Neural cell (in vitro differentiated cells): ENCODE results near the gene SLCO3A1. TPM values are rescaled to one million over a fixed set of nuclear protein-coding genes. Genes with fewer than 3 reads are reported as not detected.

Experiments used
- H2AFZ ChIP-seq: fragments of 200-600, 300-800 bp; sonication (generic), shearing (Covaris generic); 2 replicates; pipeline ENCODE4 v1.6.0; 2014; ENCODE audit warnings: low read depth, mild to moderate bottlenecking, antibody characterized with exemption, low read length, moderate library complexity
- H3F3A ChIP-seq: fragments of 200-600 bp; shearing (Covaris generic); 2 replicates; pipeline ENCODE4 v1.6.1; 2016; ENCODE audit warnings: mild to moderate bottlenecking, moderate library complexity, mixed read lengths, antibody characterized with exemption, low read length; ENCODE audit not compliant: insufficient read depth, poor library complexity, severe bottlenecking
- H3K27ac ChIP-seq: fragments of 200-600, 300-800 bp; sonication (generic), shearing (Covaris generic); 2 replicates; pipeline ENCODE4 v1.5.1; 2014; ENCODE audit warnings: mild to moderate bottlenecking, low read length, moderate library complexity
- H3K27me3 ChIP-seq: fragments of 300-800, 200-600 bp; sonication (generic), shearing (Covaris generic); 2 replicates; pipeline ENCODE4 v1.6.0; 2014; ENCODE audit warnings: mild to moderate bottlenecking, low read depth, low read length, moderate library complexity; ENCODE audit not compliant: insufficient read depth
- H3K36me3 ChIP-seq: fragments of 300-800, 200-600 bp; sonication (generic), shearing (Covaris generic); 2 replicates; pipeline ENCODE4 v1.5.1; 2014; ENCODE audit warnings: mild to moderate bottlenecking, antibody characterized with exemption, low read length, moderate library complexity; ENCODE audit not compliant: insufficient read depth
- H3K4me2 ChIP-seq: fragments of 300-800, 200-600 bp; sonication (generic), shearing (Covaris generic); 2 replicates; pipeline ENCODE4 v1.6.0; 2014; ENCODE audit warnings: mild to moderate bottlenecking, low read length
- H3K4me3 ChIP-seq: fragments of 300-800, 200-600 bp; sonication (generic), shearing (Covaris generic); 2 replicates; pipeline ENCODE4 v1.5.1; 2014; ENCODE audit warnings: mild to moderate bottlenecking, low read length, moderate library complexity
- H3K79me2 ChIP-seq: fragments of 200-600 bp; shearing (Covaris generic); replicated peaks from 2 replicates; pipeline ENCODE4 v1.6.0; 2014; ENCODE audit warnings: mild to moderate bottlenecking, low read length, moderate library complexity; ENCODE audit not compliant: insufficient read depth
- H3K9ac ChIP-seq: fragments of 300-800, 200-600 bp; sonication (generic), shearing (Covaris generic); 2 replicates; pipeline ENCODE4 v1.6.1; 2016; ENCODE audit warnings: mild to moderate bottlenecking, low read length, mixed read lengths
- H3K9me2 ChIP-seq: fragments of 200-600 bp; shearing (Covaris generic); 2 replicates; pipeline ENCODE4 v1.6.1; 2016; ENCODE audit warnings: mild to moderate bottlenecking, low read length, mixed read lengths; ENCODE audit not compliant: insufficient read depth
- H3K9me3 ChIP-seq: fragments of 200-600, 300-800 bp; sonication (generic), shearing (Covaris generic); 2 replicates; pipeline ENCODE4 v1.6.1; 2016; ENCODE audit warnings: mild to moderate bottlenecking, mixed run types, low read length, moderate library complexity, mixed read lengths
- H4K20me1 ChIP-seq: fragments of 200-600 bp; shearing (Covaris generic); 2 replicates; pipeline ENCODE4 v1.6.1; 2016; ENCODE audit warnings: mild to moderate bottlenecking, mixed run types; ENCODE audit not compliant: insufficient read depth
- CTCF ChIP-seq: fragments of 450-650 bp; IDR thresholded peaks from 2 replicates; pipeline ENCODE4 v1.5.1; 2014; ENCODE audit warnings: antibody characterized with exemption, mild to moderate bottlenecking, moderate library complexity; ENCODE audit not compliant: poor library complexity, severe bottlenecking
- EP300 ChIP-seq: fragments of 450-650 bp; conservative IDR thresholded peaks from 2 replicates; pipeline ENCODE4 v1.6.1; 2014; ENCODE audit warnings: antibody characterized with exemption, mild to moderate bottlenecking, moderate library complexity; ENCODE audit not compliant: poor library complexity, severe bottlenecking
- EZH2 ChIP-seq: fragments of 200-600, 300-800 bp; shearing (Covaris generic), sonication (generic); IDR thresholded peaks from 2 replicates; pipeline ENCODE4 v1.6.1; 2014; ENCODE audit warnings: antibody characterized with exemption, low read length, borderline replicate concordance, mild to moderate bottlenecking; ENCODE audit not compliant: insufficient read depth, poor library complexity, severe bottlenecking
- MXI1 ChIP-seq: fragments of 450-650 bp; conservative IDR thresholded peaks from 2 replicates; pipeline ENCODE4 v1.6.1; 2014; ENCODE audit warnings: antibody characterized with exemption, mild to moderate bottlenecking; ENCODE audit not compliant: poor library complexity, severe bottlenecking
- POLR2AphosphoS5 ChIP-seq: IDR thresholded peaks from 2 replicates; pipeline ENCODE4 v1.6.1; 2012
- RAD21 ChIP-seq: fragments of 450-650 bp; conservative IDR thresholded peaks from 2 replicates; pipeline ENCODE4 v1.6.1; 2014; ENCODE audit warnings: antibody characterized with exemption, mild to moderate bottlenecking, moderate library complexity
- REST ChIP-seq: IDR thresholded peaks from 2 replicates; pipeline ENCODE4 v1.6.1; 2012; ENCODE audit warnings: borderline replicate concordance
- SMC3 ChIP-seq: fragments of 450-650 bp; conservative IDR thresholded peaks from 2 replicates; pipeline ENCODE4 v1.6.1; 2014; ENCODE audit warnings: antibody characterized with exemption, mild to moderate bottlenecking, moderate library complexity; ENCODE audit not compliant: poor library complexity
- TAF1 ChIP-seq: IDR thresholded peaks from 2 replicates; pipeline ENCODE4 v1.6.1; 2012; ENCODE audit warnings: low read depth
- polyA plus RNA-seq: library from polyadenylated mRNA; depleted of rRNA; stranded (reverse); fragments of >200 nt; gene quantifications from 2 replicates; pipeline ENCODE4 v1.2.3, GENCODE V29; 2014

Gene SLCO3A1
- polyA plus RNA-seq, 1 donor from 2014 or later, result 14.2 TPM

GRCh38 chr15:91885714-91886270, 32.3 kb downstream of the SLCO3A1 start:
- TF ChIP-seq POLR2AphosphoS5 (no peak), EZH2 (no peak), SMC3 (no peak), REST (no peak), TAF1 (no peak), CTCF (no peak), EP300 (no peak), MXI1 (no peak)
- no peaks in the 10 kb centered on the region for H3K9me3 ChIP-seq
- no peak overlapping the region for H2AFZ ChIP-seq
- peaks cover 23% of the 10 kb centered on the region for H3K79me2 ChIP-seq
- no peaks in the 10 kb centered on the region for H4K20me1 ChIP-seq
- H3K36me3 ChIP-seq, result no peaks in the 10 kb centered on the region
- H3K9ac ChIP-seq, result no peak overlapping the region
- peak overlapping the region; percentile 24 for H3K4me3 ChIP-seq
- no peaks in the 10 kb centered on the region for H3K27me3 ChIP-seq
- no peak overlapping the region for H3K4me2 ChIP-seq
- H3F3A ChIP-seq, result no peaks in the 10 kb centered on the region
- peak overlapping the region; percentile 43 for H3K27ac ChIP-seq
- H3K9me2 ChIP-seq, result no peaks in the 10 kb centered on the region

GRCh38 chr15:91886878-91887277, 33.4 kb downstream of the SLCO3A1 start:
- H3F3A ChIP-seq, result no peaks in the 10 kb centered on the region

GRCh38 chr15:91887321-91887720, 33.8 kb downstream of the SLCO3A1 start:
- H4K20me1 ChIP-seq, result no peaks in the 10 kb centered on the region
- no peaks in the 10 kb centered on the region for H3K27me3 ChIP-seq
- TF ChIP-seq POLR2AphosphoS5, result no peak
- TF ChIP-seq EP300, result no peak
- no peak for TF ChIP-seq RAD21
- no peak for TF ChIP-seq TAF1
- no peak for TF ChIP-seq CTCF
- TF ChIP-seq EZH2, result no peak
- TF ChIP-seq REST, result no peak
- TF ChIP-seq MXI1, result no peak
- TF ChIP-seq SMC3, result no peak
- H3K79me2 ChIP-seq, result peaks cover 27% of the 10 kb centered on the region
- peak overlapping the region; percentile 24 for H3K4me3 ChIP-seq
- no peaks in the 10 kb centered on the region for H3K36me3 ChIP-seq
- H3K9me3 ChIP-seq, result no peaks in the 10 kb centered on the region
- no peak overlapping the region for H2AFZ ChIP-seq
- peak overlapping the region; percentile 43 for H3K27ac ChIP-seq
- no peaks in the 10 kb centered on the region for H3F3A ChIP-seq
- no peak overlapping the region for H3K4me2 ChIP-seq
- no peaks in the 10 kb centered on the region for H3K9me2 ChIP-seq
- no peak overlapping the region for H3K9ac ChIP-seq

More at GRCh38 chr15:91886878-91887277, 33.4 kb downstream of the SLCO3A1 start:
- Histone ChIP-seq H3K36me3 (no peaks in the 10 kb centered on the region), H3K79me2 (peaks cover 27% of the 10 kb centered on the region), H2AFZ (no peak overlapping the region), H3K4me3 (peak overlapping the region; percentile 24), H3K9me2 (no peaks in the 10 kb centered on the region), H3K9ac (no peak overlapping the region), H3K27me3 (no peaks in the 10 kb centered on the region), H3K9me3 (no peaks in the 10 kb centered on the region), H3K4me2 (no peak overlapping the region), H4K20me1 (no peaks in the 10 kb centered on the region), H3K27ac (peak overlapping the region; percentile 43)
- TF ChIP-seq POLR2AphosphoS5, result no peak
